PC-9 (cell line): ENCODE data around the gene ATP2B2.

ENCODE experiments used
- EZH2 ChIP-seq: fragments of 200-600 bp; sonication (generic); IDR thresholded peaks from 2 replicates; pipeline ENCODE4 v1.8.0; 2017; ENCODE audit warnings: antibody characterized with exemption, low read depth
- TF ChIP-seq, protein P1 (sequence below): fragments of 200-600 bp; sonication (generic); conservative IDR thresholded peaks from 2 replicates; pipeline ENCODE4 v1.6.1; 2017; ENCODE audit warnings: mixed run types, antibody characterized with exemption, mild to moderate bottlenecking, moderate library complexity

GRCh38 chr3:10501664-10502052, 3.7 kb downstream of the ATP2B2 start:
- TF ChIP-seq, protein P1, sequence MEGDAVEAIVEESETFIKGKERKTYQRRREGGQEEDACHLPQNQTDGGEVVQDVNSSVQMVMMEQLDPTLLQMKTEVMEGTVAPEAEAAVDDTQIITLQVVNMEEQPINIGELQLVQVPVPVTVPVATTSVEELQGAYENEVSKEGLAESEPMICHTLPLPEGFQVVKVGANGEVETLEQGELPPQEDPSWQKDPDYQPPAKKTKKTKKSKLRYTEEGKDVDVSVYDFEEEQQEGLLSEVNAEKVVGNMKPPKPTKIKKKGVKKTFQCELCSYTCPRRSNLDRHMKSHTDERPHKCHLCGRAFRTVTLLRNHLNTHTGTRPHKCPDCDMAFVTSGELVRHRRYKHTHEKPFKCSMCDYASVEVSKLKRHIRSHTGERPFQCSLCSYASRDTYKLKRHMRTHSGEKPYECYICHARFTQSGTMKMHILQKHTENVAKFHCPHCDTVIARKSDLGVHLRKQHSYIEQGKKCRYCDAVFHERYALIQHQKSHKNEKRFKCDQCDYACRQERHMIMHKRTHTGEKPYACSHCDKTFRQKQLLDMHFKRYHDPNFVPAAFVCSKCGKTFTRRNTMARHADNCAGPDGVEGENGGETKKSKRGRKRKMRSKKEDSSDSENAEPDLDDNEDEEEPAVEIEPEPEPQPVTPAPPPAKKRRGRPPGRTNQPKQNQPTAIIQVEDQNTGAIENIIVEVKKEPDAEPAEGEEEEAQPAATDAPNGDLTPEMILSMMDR, result no peak
- TF ChIP-seq EZH2, result no peak
